Right atrium auricular region (tissue), 2 donors: Measurements from ENCODE around the gene TAS2R41. TPM values are rescaled to one million over a fixed set of nuclear protein-coding genes. Genes with fewer than 3 reads are reported as not detected.

Source experiments
- DNase-seq: peaks from one replicate; pipeline ENCODE4 v3.0.0-alpha.2; 2019; ENCODE audit warnings: low spot score
- H3K27ac ChIP-seq, 2 donors: fragments of 200-600 bp; sonication (generic); 1 replicate in 1 of 2; 2 replicates in 1 of 2; pipeline ENCODE4 v1.5.1; 2016 to 2019
- H3K27me3 ChIP-seq, 2 donors: fragments of 200-600 bp; sonication (generic); one replicate each; pipeline versions ENCODE4 v1.5.1 to v1.6.0; 2017 to 2019
- H3K36me3 ChIP-seq: fragments of 200-600 bp; sonication (generic); one replicate; pipeline ENCODE4 v1.5.1; 2016
- H3K4me1 ChIP-seq, 2 donors: fragments of 200-600 bp; sonication (generic); one replicate each; pipeline versions ENCODE4 v1.5.1 to v1.6.0; 2017 to 2019
- H3K4me3 ChIP-seq, 2 donors: fragments of 200-600 bp; sonication (generic); 1 replicate in 1 of 2; 2 replicates in 1 of 2; pipeline ENCODE4 v1.5.1; 2017 to 2019; ENCODE audit warnings: mild to moderate bottlenecking in 1 of 2, moderate library complexity in 1 of 2
- H3K9me3 ChIP-seq, 2 donors: fragments of 200-600 bp; sonication (generic); one replicate each; pipeline ENCODE4 v1.5.1; 2019
- CTCF ChIP-seq, 2 donors: fragments of 200-600 bp; sonication (generic); IDR thresholded peaks; one replicate each; pipeline ENCODE4 v1.5.1; 2019; ENCODE audit warnings: antibody characterized with exemption in 2 of 2
- total RNA-seq, 2 donors: library from RNA; depleted of rRNA; stranded (reverse); fragments of >200 nt; gene quantifications; one replicate each; pipeline ENCODE4 v1.1.0, GENCODE V29; 2016

TAS2R41 gene
- total RNA-seq, 2 donors from 2014 or later, result not detected

GRCh38 chr7:143444063-143444782, 33.5 kb upstream of the TAS2R41 start:
- no peak overlapping the region for H3K4me3 ChIP-seq
- no peaks in the 10 kb centered on the region for H3K9me3 ChIP-seq
- no peaks in the 10 kb centered on the region for H3K36me3 ChIP-seq
- no peak overlapping the region for H3K27ac ChIP-seq
- no peak for TF ChIP-seq CTCF (IDR thresholded peaks at IDR 0.05)
- no peaks in the 10 kb centered on the region for H3K4me1 ChIP-seq
- no peak for DNase-seq
- no peaks in the 10 kb centered on the region for H3K27me3 ChIP-seq

- Histone ChIP-seq H3K36me3 (no peaks in the 10 kb centered on the region), H3K4me3 (no peak overlapping the region), H3K4me1 (no peaks in the 10 kb centered on the region), H3K9me3 (no peaks in the 10 kb centered on the region), H3K27me3 (no peaks in the 10 kb centered on the region), H3K27ac (no peak overlapping the region)
- TF ChIP-seq CTCF (IDR thresholded peaks at IDR 0.05), result no peak
- no peak for DNase-seq
Measured at GRCh38 chr7:143444785-143445184, 32.9 kb upstream of the TAS2R41 start.

- TF ChIP-seq CTCF (IDR thresholded peaks at IDR 0.05), result no peak
- Histone ChIP-seq H3K36me3 (no peaks in the 10 kb centered on the region), H3K9me3 (no peaks in the 10 kb centered on the region), H3K27me3 (no peaks in the 10 kb centered on the region), H3K27ac (no peak overlapping the region), H3K4me1 (no peaks in the 10 kb centered on the region), H3K4me3 (no peak overlapping the region)
- no peak for DNase-seq
Measured at GRCh38 chr7:143447466-143447865, 30.2 kb upstream of the TAS2R41 start.

GRCh38 chr7:143448429-143448828, 29.2 kb upstream of the TAS2R41 start:
- no peak overlapping the region for H3K4me3 ChIP-seq
- no peak for DNase-seq
- H3K27me3 ChIP-seq, result no peaks in the 10 kb centered on the region
- no peak overlapping the region for H3K27ac ChIP-seq
- H3K9me3 ChIP-seq, result no peaks in the 10 kb centered on the region
- H3K36me3 ChIP-seq, result no peaks in the 10 kb centered on the region
- TF ChIP-seq CTCF (IDR thresholded peaks at IDR 0.05), result no peak
- no peaks in the 10 kb centered on the region for H3K4me1 ChIP-seq

- TF ChIP-seq CTCF (IDR thresholded peaks at IDR 0.05), result no peak
Measured at GRCh38 chr7:143449793-143450192, 27.9 kb upstream of the TAS2R41 start.

GRCh38 chr7:143451122-143451521, 26.6 kb upstream of the TAS2R41 start:
- no peaks in the 10 kb centered on the region for H3K4me1 ChIP-seq
- DNase-seq, result no peak
- no peaks in the 10 kb centered on the region for H3K27me3 ChIP-seq
- H3K36me3 ChIP-seq, result no peaks in the 10 kb centered on the region
- TF ChIP-seq CTCF (IDR thresholded peaks at IDR 0.05), result no peak
- H3K4me3 ChIP-seq, result no peak overlapping the region
- H3K27ac ChIP-seq, result no peak overlapping the region
- no peaks in the 10 kb centered on the region for H3K9me3 ChIP-seq

More at GRCh38 chr7:143449793-143450192, 27.9 kb upstream of the TAS2R41 start:
- Histone ChIP-seq H3K9me3 (no peaks in the 10 kb centered on the region), H3K4me1 (no peaks in the 10 kb centered on the region), H3K27me3 (no peaks in the 10 kb centered on the region), H3K36me3 (no peaks in the 10 kb centered on the region), H3K4me3 (no peak overlapping the region), H3K27ac (no peak overlapping the region)
- DNase-seq, result no peak
